ENCODE measurements around the gene ARRDC5.
A peak's percentile ranks its signal among the peaks of the same experiment; 100 is the strongest.

The ARRDC5 gene

GRCh38 chr19:4910594-4911281, 8.0 kb upstream of the ARRDC5 start:
- H3K36me3 ChIP-seq: peaks cover 44% of the 10 kb centered on the region
- DNase-seq: no peak
- no peaks in the 10 kb centered on the region for H3K27me3 ChIP-seq
- H3K4me1 ChIP-seq: peaks cover 4% of the 10 kb centered on the region
- H3K9me3 ChIP-seq: no peaks in the 10 kb centered on the region
- no peak for TF ChIP-seq CTCF (IDR thresholded peaks at IDR 0.05; ENCODE audit: low read depth, low read length)
- peak overlapping the region; percentile 57 for H3K4me3 ChIP-seq (ENCODE audit: low read depth, low read length)

- peak overlapping the region; percentile 57 for H3K4me3 ChIP-seq (ENCODE audit: low read depth, low read length)
- H3K4me1 ChIP-seq: peaks cover 4% of the 10 kb centered on the region
- DNase-seq: peak; percentile 96
Measured at GRCh38 chr19:4909897-4910593, 7.3 kb upstream of the ARRDC5 start.

GRCh38 chr19:4909156-4909896, 6.6 kb upstream of the ARRDC5 start, which contains the start of gene UHRF1:
TSS of gene UHRF1 (plus strand) at chr19:4909501. CDS start at chr19:4910886, 1,385 bp downstream.
- Histone ChIP-seq H3K4me1 (peaks cover 4% of the 10 kb centered on the region), H3K9me3 (no peaks in the 10 kb centered on the region), H3K4me3 (ENCODE audit: low read depth, low read length) (peak within 1 kb of the TSS; percentile 57), H3K36me3 (peaks cover 34% of the 10 kb centered on the region), H3K27me3 (no peaks in the 10 kb centered on the region)
- DNase-seq: peak; percentile 84
- TF ChIP-seq CTCF (IDR thresholded peaks at IDR 0.05; ENCODE audit: low read depth, low read length): no peak

More at GRCh38 chr19:4909897-4910593, 7.3 kb upstream of the ARRDC5 start:
- Histone ChIP-seq H3K27me3 (no peaks in the 10 kb centered on the region), H3K9me3 (no peaks in the 10 kb centered on the region), H3K36me3 (peaks cover 41% of the 10 kb centered on the region)
- no peak for TF ChIP-seq CTCF (IDR thresholded peaks at IDR 0.05; ENCODE audit: low read depth, low read length)

DNA sequence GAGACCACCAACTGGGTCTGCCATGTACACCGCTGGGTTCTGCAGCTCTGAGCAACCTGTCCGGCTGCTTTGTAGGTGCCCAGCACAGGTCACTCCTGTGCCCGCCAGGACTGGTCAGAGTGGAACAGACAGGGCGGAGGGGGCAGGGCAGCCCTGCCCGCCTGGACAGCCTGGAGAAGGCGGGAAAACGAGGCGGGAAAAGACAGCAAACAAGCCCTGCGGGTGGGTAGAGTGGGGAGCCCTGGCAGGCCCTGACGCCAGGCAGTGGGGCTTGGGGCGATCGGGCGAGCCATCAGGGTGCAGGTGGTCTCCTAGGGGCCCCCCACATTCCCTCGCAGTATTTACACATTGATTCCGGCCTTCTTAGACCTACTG, 6.1 kb upstream of the ARRDC5 start:
- no peak overlapping the region for H3K4me3 ChIP-seq (ENCODE audit: low read depth, low read length)
- TF ChIP-seq CTCF (IDR thresholded peaks at IDR 0.05; ENCODE audit: low read depth, low read length): no peak
- H3K4me1 ChIP-seq: peaks cover 4% of the 10 kb centered on the region
- H3K36me3 ChIP-seq: peaks cover 28% of the 10 kb centered on the region
- H3K9me3 ChIP-seq: no peaks in the 10 kb centered on the region
- no peaks in the 10 kb centered on the region for H3K27me3 ChIP-seq
- DNase-seq: no peak

DNA sequence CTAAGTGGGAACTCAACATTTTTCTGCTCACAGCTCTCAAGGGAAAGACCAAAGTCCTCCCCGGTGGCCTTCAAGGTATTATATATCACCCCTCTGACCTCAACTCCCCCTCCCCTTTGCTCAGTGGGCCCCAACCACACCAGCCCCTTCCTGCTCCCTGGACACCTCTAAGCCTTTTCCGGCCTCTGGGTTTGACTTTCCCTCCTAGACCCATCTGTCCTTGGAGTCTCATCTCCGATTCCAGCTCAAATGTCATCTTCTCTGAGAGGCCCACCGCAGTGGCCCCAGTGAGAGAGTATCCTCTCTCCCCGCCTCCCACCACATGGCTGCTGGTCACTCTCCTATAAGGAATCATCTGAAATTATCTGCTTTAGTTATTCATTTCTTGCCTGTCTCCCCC, 5.7 kb upstream of the ARRDC5 start:
- Histone ChIP-seq H3K9me3 (no peaks in the 10 kb centered on the region), H3K4me3 (ENCODE audit: low read depth, low read length) (no peak overlapping the region), H3K27me3 (no peaks in the 10 kb centered on the region), H3K4me1 (peaks cover 4% of the 10 kb centered on the region), H3K36me3 (peaks cover 24% of the 10 kb centered on the region)
- DNase-seq: no peak
- TF ChIP-seq CTCF (IDR thresholded peaks at IDR 0.05; ENCODE audit: low read depth, low read length): no peak
